B cell (primary cell): ENCODE results near the gene IGFALS. TPM values are rescaled to one million over a fixed set of nuclear protein-coding genes. Genes with fewer than 3 reads are reported as not detected.
A peak's percentile ranks its signal among the peaks of the same experiment; 100 is the strongest.

Experiments
- ATAC-seq: fragments of 200-7000 bp; cut with Tn5 transposase; one replicate; pipeline ENCODE4 v1.10.0; 2021; ENCODE audit warnings: low read depth, mild to moderate bottlenecking, moderate number of reproducible peaks, moderate library complexity
- CTCF ChIA-PET: fragments of 350-600 bp; sonication (Branson Sonifier 250); formaldehyde crosslinking; loops from one replicate; lab custom pipeline; 2021; ENCODE audit warnings: antibody characterized with exemption, inconsistent platforms; lab: Charles Lee
- POLR2A ChIA-PET: fragments of 350-600 bp; sonication (Branson Sonifier 250); formaldehyde crosslinking; loops from one replicate; lab custom pipeline; 2021; ENCODE audit warnings: antibody characterized with exemption; lab: Charles Lee
- DNase-seq: peaks from one replicate; pipeline ENCODE4 v3.0.0; 2013
- H2AFZ ChIP-seq: 2 replicates; pipeline ENCODE4 v1.6.1; 2012; ENCODE audit warnings: mild to moderate bottlenecking, low read depth, low read length; ENCODE audit not compliant: insufficient read depth, poor library complexity, severe bottlenecking
- H3K27ac ChIP-seq, 2 donors: 1 replicate in 1 of 2; 2 replicates in 1 of 2; pipeline ENCODE4 v1.5.1; 2012 to 2013; ENCODE audit warnings: low read length in 2 of 2, mild to moderate bottlenecking in 2 of 2, moderate library complexity in 1 of 2
- H3K27me3 ChIP-seq, 4 experiments: fragments of 200-600 bp in 1 of 4; sonication (generic) in 1 of 4; replicated peaks in 1 of 4; 1 replicate in 2 of 4; 2 replicates in 2 of 4; pipeline versions ENCODE4 v1.6.1 to v1.7.0; 2013 to 2016; ENCODE audit warnings: low read length in 3 of 4, mild to moderate bottlenecking in 2 of 4, mixed read lengths in 1 of 4, moderate library complexity in 1 of 4; ENCODE audit not compliant: insufficient read depth in 4 of 4, control insufficient read depth in 3 of 4; ENCODE audit errors: control extremely low read depth in 1 of 4
- H3K36me3 ChIP-seq, 2 experiments: replicated peaks in 1 of 2; 1 replicate in 1 of 2; 2 replicates in 1 of 2; pipeline versions ENCODE4 v1.6.1 to v1.7.1; 2013; ENCODE audit warnings: low read length in 1 of 2; ENCODE audit not compliant: insufficient read depth in 2 of 2, control insufficient read depth in 1 of 2; ENCODE audit errors: control extremely low read depth in 1 of 2, extremely low read depth in 1 of 2
- H3K4me1 ChIP-seq, 2 donors: fragments of 200-600 bp in 1 of 2; sonication (generic) in 1 of 2; 1 replicate in 1 of 2; 2 replicates in 1 of 2; pipeline versions ENCODE4 v1.5.1 to v1.6.1; 2013 to 2017; ENCODE audit warnings: low read length in 2 of 2; ENCODE audit not compliant: control insufficient read depth in 2 of 2, insufficient read depth in 2 of 2
- H3K4me2 ChIP-seq: replicated peaks from 2 replicates; pipeline ENCODE3; 2012; ENCODE audit warnings: mild to moderate bottlenecking, low read depth, low read length; ENCODE audit not compliant: poor library complexity, severe bottlenecking
- H3K4me3 ChIP-seq, 5 experiments: fragments of 200-600 bp in 1 of 5; sonication (generic) in 1 of 5; 1 replicate in 3 of 5; 2 replicates in 2 of 5; pipeline versions ENCODE4 v1.5.1 to v1.7.0; 2011 to 2016; ENCODE audit warnings: low read length in 4 of 5, mild to moderate bottlenecking in 4 of 5, low read depth in 2 of 5, control low read depth in 1 of 5, moderate library complexity in 1 of 5; ENCODE audit not compliant: insufficient read depth in 1 of 5; ENCODE audit errors: control extremely low read depth in 1 of 5, extremely low read depth in 1 of 5
- H3K79me2 ChIP-seq: fragments of 200-600 bp; sonication (generic); one replicate; pipeline ENCODE4 v1.6.0; 2016; ENCODE audit warnings: low read length; ENCODE audit not compliant: control insufficient read depth, insufficient read depth
- H3K9ac ChIP-seq: fragments of 200-600 bp; sonication (generic); 2 replicates; pipeline ENCODE4 v1.6.1; 2017; ENCODE audit warnings: mild to moderate bottlenecking, low read length, moderate library complexity
- H3K9me3 ChIP-seq, 3 donors: one replicate each; pipeline versions ENCODE4 v1.6.1 to v1.7.1; 2013; ENCODE audit warnings: low read length in 2 of 3; ENCODE audit not compliant: control insufficient read depth in 2 of 3, insufficient read depth in 1 of 3; ENCODE audit errors: control extremely low read depth in 1 of 3
- H4K20me1 ChIP-seq: 2 replicates; pipeline ENCODE4 v1.6.0; 2012; ENCODE audit warnings: mild to moderate bottlenecking, low read length; ENCODE audit not compliant: insufficient read depth, control insufficient read depth, poor library complexity, severe bottlenecking
- H3K27ac Mint-ChIP-seq: one replicate; pipeline ENCODE4 v1.8.0; 2021; ENCODE audit warnings: mixed read lengths
- H3K27me3 Mint-ChIP-seq: one replicate; pipeline ENCODE4 v1.8.0; 2021; ENCODE audit warnings: mixed read lengths
- H3K4me1 Mint-ChIP-seq: one replicate; pipeline ENCODE4 v1.8.0; 2021; ENCODE audit warnings: mixed read lengths
- H3K4me3 Mint-ChIP-seq: one replicate; pipeline ENCODE4 v1.8.0; 2021; ENCODE audit warnings: mixed read lengths
- H3K9me3 Mint-ChIP-seq: one replicate; pipeline ENCODE4 v1.8.0; 2022; ENCODE audit warnings: mixed read lengths; ENCODE audit not compliant: insufficient read depth
- WGBS: methylation state at CpG from one replicate; pipeline ENCODE4 v1.1.5; 2013; ENCODE audit warnings: missing lambda C conversion rate; ENCODE audit not compliant: insufficient coverage; 5-methylcytosine and 5-hydroxymethylcytosine counted together
- intact Hi-C: fragments of 100-400 bp; cut with micrococcal nuclease; formaldehyde crosslinking; loops from one replicate; pipeline ENCODE4 v1.10.0; 2022
- polyA plus RNA-seq: library from polyadenylated mRNA; depleted of rRNA; stranded (reverse); fragments of >200 nt; gene quantifications from 2 replicates; pipeline ENCODE4 v1.2.3, GENCODE V29; 2012
- total RNA-seq, 2 donors: library from RNA; stranded (reverse); fragments of 120-200 nt in 1 of 2; gene quantifications; 1 replicate in 1 of 2; 2 replicates in 1 of 2; pipeline versions ENCODE4 v1.2.3 to v1.2.4, GENCODE V29; 2013 to 2022
- TF ChIP-seq, protein P1 (sequence below): fragments of 200-600 bp; IDR thresholded peaks from one replicate; pipeline ENCODE4 v1.8.0; 2022; ENCODE audit warnings: antibody characterized with exemption, mild to moderate bottlenecking

The IGFALS gene
- total and polyA plus RNA-seq, 2 donors (not counting 1 experiment from before 2014, with no cell fraction given) = 0.49 TPM; not detected in 1

DNA sequence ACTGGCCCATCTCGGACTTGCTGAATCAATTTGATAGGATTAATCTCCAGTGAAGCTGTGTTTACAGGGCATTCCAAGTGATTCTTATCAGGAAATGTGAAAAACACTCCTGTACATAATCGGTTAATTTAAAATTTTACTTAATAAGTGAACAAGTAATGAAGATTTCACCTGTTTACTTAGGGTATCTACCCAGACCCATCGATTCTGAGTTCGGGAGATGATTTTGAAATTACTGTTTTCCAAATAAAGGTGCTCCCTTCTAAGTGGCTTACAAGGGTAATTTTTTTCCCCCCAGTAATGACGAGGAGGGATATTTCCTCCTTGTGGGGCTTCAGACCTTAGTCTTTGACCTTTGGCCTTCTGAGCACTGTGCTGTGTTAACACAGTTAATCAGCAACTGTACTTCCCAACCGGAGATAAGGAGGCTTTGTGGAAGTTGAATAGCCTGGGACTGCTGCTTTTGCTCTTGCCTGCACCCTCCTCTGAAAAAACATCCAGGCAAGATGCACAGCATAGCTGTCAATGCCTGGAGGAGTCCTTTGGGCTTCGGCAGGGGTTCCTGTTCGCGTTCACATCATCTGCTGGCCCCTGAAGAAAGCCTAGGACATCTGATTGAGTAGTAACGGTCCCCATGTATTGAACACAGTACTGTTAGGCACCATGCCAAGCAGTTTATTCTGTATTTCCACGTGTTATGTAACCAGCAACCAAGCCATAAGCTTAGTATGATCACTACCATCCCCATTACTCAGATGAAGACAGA, 35.3 kb upstream of the IGFALS start:
- H2AFZ ChIP-seq = no peak overlapping the region
- CTCF ChIA-PET = no interaction called here
- no peak overlapping the region for H3K27ac ChIP-seq
- peaks cover 17% of the 10 kb centered on the region for H4K20me1 ChIP-seq
- Mint-ChIP-seq H3K27ac (no peak overlapping the region), H3K9me3 (no peaks in the 10 kb centered on the region), H3K4me1 (peaks cover 41% of the 10 kb centered on the region), H3K4me3 (peak overlapping the region; percentile 55), H3K27me3 (no peaks in the 10 kb centered on the region)
- peaks cover 0 to 4% of the 10 kb centered on the region in 2 experiments for H3K36me3 ChIP-seq
- ATAC-seq = no peak
- H3K4me3 ChIP-seq = no peak overlapping the region
- 92% methylated on average over 5 of the region's 11 CpGs for WGBS
- H3K79me2 ChIP-seq = peaks cover 33% of the 10 kb centered on the region
- no peak for DNase-seq
- H3K4me1 ChIP-seq = peaks cover 25% of the 10 kb centered on the region in 2 donors
- POLR2A ChIA-PET = no interaction called here
- TF ChIP-seq, protein P1, sequence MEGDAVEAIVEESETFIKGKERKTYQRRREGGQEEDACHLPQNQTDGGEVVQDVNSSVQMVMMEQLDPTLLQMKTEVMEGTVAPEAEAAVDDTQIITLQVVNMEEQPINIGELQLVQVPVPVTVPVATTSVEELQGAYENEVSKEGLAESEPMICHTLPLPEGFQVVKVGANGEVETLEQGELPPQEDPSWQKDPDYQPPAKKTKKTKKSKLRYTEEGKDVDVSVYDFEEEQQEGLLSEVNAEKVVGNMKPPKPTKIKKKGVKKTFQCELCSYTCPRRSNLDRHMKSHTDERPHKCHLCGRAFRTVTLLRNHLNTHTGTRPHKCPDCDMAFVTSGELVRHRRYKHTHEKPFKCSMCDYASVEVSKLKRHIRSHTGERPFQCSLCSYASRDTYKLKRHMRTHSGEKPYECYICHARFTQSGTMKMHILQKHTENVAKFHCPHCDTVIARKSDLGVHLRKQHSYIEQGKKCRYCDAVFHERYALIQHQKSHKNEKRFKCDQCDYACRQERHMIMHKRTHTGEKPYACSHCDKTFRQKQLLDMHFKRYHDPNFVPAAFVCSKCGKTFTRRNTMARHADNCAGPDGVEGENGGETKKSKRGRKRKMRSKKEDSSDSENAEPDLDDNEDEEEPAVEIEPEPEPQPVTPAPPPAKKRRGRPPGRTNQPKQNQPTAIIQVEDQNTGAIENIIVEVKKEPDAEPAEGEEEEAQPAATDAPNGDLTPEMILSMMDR = no peak
- intact Hi-C loops = loop anchor here (5.0 kb wide), 2 partner anchors 217 to 438 kb away; partner anchors contain the start of genes CRAMP1, IFT140 and RNPS1
- no peaks in the 10 kb centered on the region for H3K27me3 ChIP-seq
- no peak overlapping the region for H3K9ac ChIP-seq
- H3K9me3 ChIP-seq = no peaks in the 10 kb centered on the region
- peak overlapping the region; percentile 10 for H3K4me2 ChIP-seq
